ENCODE measurements around the gene C1orf21.

C1orf21 gene

DNA sequence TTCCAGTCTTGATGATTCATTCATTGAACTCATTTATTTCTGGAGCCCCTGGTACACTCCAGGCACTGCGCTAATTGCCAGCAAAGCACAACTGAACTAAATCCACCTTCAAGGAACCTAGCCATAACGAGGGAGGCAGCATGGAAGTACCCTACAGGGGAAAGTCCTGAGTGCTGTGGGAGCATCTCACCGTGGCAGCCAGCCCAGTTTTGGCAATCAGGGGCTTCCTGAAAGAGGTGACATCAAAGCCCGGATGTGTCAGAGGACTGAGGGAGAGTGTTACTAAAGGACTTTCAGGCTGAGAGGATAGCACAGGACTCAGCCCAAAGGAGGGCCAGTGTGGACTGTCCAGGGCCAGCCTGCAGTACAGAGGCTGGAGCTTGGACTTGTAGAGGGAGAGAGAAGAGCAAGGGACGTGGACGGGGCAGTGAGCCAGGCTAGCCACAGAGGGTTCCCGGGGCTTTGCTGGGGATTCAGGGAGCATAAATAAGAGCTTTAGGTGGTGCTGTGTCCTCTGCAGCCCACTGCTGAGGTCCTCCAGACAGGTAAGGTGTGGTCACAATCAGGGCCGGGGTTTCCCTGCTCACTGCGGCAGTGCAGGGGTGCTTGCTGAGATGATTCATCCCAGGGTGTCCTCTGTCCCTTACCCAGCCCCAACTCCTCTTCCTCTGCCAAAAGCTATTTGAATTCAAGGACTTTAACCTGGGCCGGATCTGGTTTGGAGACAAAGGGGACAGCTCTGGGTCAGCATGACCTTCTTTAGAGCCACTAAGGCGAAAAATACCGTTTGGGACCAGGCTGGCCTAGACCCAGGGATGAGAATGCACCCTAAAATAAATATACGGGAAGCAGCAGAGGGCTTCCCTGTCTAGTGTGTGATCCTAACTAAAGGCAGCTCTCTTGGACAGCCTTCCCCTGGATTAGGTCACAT is 239.5 kb downstream of the C1orf21 start:
- no peak for DNase-seq
- no peak overlapping the region for H3K27ac ChIP-seq
- H3K27me3 ChIP-seq (replicated peaks) = no peaks in the 10 kb centered on the region
- in situ Hi-C loops (cut with HindIII; ENCODE audit: low pct_ligation_motif_present, low sequenced_read_pairs) = no loop called here
- H3K36me3 ChIP-seq (replicated peaks) = no peaks in the 10 kb centered on the region
- no peak overlapping the region for H3K4me3 ChIP-seq (ENCODE audit: low read depth, low read length)
- TF ChIP-seq, protein P1, sequence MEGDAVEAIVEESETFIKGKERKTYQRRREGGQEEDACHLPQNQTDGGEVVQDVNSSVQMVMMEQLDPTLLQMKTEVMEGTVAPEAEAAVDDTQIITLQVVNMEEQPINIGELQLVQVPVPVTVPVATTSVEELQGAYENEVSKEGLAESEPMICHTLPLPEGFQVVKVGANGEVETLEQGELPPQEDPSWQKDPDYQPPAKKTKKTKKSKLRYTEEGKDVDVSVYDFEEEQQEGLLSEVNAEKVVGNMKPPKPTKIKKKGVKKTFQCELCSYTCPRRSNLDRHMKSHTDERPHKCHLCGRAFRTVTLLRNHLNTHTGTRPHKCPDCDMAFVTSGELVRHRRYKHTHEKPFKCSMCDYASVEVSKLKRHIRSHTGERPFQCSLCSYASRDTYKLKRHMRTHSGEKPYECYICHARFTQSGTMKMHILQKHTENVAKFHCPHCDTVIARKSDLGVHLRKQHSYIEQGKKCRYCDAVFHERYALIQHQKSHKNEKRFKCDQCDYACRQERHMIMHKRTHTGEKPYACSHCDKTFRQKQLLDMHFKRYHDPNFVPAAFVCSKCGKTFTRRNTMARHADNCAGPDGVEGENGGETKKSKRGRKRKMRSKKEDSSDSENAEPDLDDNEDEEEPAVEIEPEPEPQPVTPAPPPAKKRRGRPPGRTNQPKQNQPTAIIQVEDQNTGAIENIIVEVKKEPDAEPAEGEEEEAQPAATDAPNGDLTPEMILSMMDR (IDR thresholded peaks at IDR 0.05; ENCODE audit: low read depth, low read length, missing control alignments) = no peak

DNA sequence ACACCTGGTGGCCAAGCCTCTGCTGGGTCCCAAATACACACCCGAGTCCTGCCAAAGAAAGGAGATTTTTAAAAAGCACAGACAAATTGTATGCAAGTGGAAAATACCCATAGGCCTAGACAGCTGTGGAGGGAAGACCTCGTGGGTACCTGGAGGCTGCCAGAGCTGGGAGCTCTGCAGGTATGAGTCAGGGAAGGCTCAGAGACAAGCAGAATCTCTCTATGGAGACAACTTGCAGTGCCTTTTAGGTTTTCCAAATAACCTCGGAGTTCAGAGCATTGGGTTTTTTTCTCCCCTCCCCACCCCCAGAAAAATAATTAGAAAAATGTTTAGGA is 240.1 kb downstream of the C1orf21 start:
- in situ Hi-C loops (cut with HindIII; ENCODE audit: low pct_ligation_motif_present, low sequenced_read_pairs) = no loop called here
- Histone ChIP-seq H3K27ac (no peak overlapping the region), H3K27me3 (replicated peaks) (no peaks in the 10 kb centered on the region), H3K4me3 (ENCODE audit: low read depth, low read length) (no peak overlapping the region), H3K36me3 (replicated peaks) (no peaks in the 10 kb centered on the region)
- TF ChIP-seq, protein P1 (IDR thresholded peaks at IDR 0.05; ENCODE audit: low read depth, low read length, missing control alignments) = no peak
- DNase-seq = no peak

DNA sequence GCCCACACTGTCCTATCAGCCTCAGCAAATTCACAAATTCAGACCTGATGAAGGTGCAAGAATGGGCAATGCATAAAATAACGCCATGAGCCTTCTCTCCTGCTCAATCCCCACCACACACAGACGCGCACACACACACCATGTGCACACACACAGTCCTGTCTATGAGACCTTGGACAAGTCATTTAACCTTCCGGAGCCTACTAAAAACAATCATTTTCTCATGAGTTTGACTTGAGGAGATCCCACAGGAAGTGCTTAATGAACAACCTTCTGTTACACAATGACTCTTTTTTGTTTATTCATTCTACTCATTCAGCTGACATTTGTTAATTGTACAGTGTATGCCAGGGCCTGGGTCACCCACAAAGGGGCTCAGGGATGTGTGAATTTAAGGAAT is 242.4 kb downstream of the C1orf21 start:
- DNase-seq = no peak
- H3K4me3 ChIP-seq (ENCODE audit: low read depth, low read length) = no peak overlapping the region
- TF ChIP-seq, protein P1 (IDR thresholded peaks at IDR 0.05; ENCODE audit: low read depth, low read length, missing control alignments) = no peak

DNA sequence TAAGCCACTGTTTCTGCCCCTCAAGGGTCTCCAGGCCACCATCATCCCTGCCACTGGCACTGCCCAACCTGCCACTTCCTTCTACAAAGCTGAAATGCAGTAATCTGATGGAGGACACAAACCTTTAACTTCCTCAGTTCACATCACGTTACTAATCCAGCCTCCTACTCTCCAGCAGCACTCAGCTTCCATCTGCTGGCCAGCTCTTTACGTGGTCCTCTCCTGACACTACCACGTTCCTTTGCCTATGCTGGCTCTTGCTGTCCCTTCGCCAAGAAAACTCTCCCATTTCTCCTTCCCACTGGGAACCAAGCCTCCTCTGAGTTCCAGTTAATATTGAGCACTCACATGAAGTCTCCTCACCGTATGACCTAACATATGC is 243.8 kb downstream of the C1orf21 start:
- Histone ChIP-seq H3K27me3 (replicated peaks) (no peaks in the 10 kb centered on the region), H3K27ac (no peak overlapping the region), H3K4me3 (ENCODE audit: low read depth, low read length) (no peak overlapping the region), H3K36me3 (replicated peaks) (no peaks in the 10 kb centered on the region)
- TF ChIP-seq, protein P1 (IDR thresholded peaks at IDR 0.05; ENCODE audit: low read depth, low read length, missing control alignments) = no peak
- in situ Hi-C loops (cut with HindIII; ENCODE audit: low pct_ligation_motif_present, low sequenced_read_pairs) = no loop called here
- no peak for DNase-seq

More for the DNA sequence above, 242.4 kb downstream of the C1orf21 start:
- no peaks in the 10 kb centered on the region for H3K36me3 ChIP-seq (replicated peaks)
- no peak overlapping the region for H3K27ac ChIP-seq
- in situ Hi-C loops (cut with HindIII; ENCODE audit: low pct_ligation_motif_present, low sequenced_read_pairs) = no loop called here
- H3K27me3 ChIP-seq (replicated peaks) = no peaks in the 10 kb centered on the region

DNA sequence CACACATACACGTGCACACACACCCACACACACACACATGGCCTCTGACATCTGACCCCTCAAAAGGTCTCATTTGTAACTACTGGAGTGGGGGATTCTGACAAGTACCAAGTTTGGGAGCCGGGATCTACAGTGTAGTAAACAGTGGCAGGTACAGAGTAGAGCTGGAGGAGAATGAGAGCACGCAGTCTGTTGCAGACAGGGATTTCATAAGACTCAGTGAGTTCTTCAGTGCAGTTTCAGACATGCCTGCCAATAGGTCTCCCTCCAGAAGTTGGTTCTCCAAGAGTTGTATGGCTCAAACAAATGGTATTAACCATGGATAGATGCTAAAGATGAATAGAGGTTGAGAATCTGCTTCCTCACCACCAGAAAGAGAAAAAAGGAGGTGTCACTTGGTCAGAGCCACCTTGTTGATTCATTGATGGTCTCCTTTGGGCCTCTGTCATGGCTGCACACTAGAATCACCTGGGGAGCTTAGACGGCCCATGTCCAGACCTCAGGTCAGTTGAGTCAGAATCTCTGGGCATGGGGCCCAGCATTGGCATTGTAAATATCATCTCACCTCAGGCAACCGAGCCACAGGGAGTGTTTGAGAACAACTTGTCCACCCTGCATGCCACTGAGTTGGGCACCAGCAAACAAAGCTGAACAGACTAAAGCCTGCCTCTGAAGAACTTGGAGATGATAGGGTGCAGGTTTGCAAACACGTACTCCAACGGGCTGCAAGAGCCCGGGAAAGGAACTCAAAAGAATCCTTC is 245.8 kb downstream of the C1orf21 start:
- H3K36me3 ChIP-seq (replicated peaks) = no peaks in the 10 kb centered on the region
- no peaks in the 10 kb centered on the region for H3K27me3 ChIP-seq (replicated peaks)
- DNase-seq = no peak
- in situ Hi-C loops (cut with HindIII; ENCODE audit: low pct_ligation_motif_present, low sequenced_read_pairs) = no loop called here
- no peak overlapping the region for H3K4me3 ChIP-seq (ENCODE audit: low read depth, low read length)
- TF ChIP-seq, protein P1 (IDR thresholded peaks at IDR 0.05; ENCODE audit: low read depth, low read length, missing control alignments) = no peak
- H3K27ac ChIP-seq = no peak overlapping the region

Measured in brain microvascular endothelial cell (primary cell).